Peyer's patch (tissue), 4 donors: ENCODE measurements around the gene RHOB.

ENCODE experiments used
- CTCF ChIP-seq, 6 experiments: fragments of 450-650 bp in 4 of 6; fragments of 200-600 bp in 2 of 6; sonication (generic) in 1 of 6; IDR thresholded peaks; one replicate each; pipeline ENCODE4 v1.5.1; 2017 to 2019; ENCODE audit warnings: antibody characterized with exemption in 6 of 6, mild to moderate bottlenecking in 3 of 6, moderate library complexity in 1 of 6
- POLR2A ChIP-seq, 2 donors: fragments of 450-650 bp; IDR thresholded peaks; one replicate each; pipeline ENCODE4 v1.5.1; 2017; ENCODE audit warnings: antibody characterized with exemption in 2 of 2, mild to moderate bottlenecking in 2 of 2, moderate library complexity in 2 of 2

GRCh38 chr2:20447437-20448245 lies 767 bp downstream of the RHOB start:
- no peak for TF ChIP-seq CTCF (IDR thresholded peaks at IDR 0.05)
- no peak for TF ChIP-seq POLR2A (IDR thresholded peaks at IDR 0.05)
